GM11168 (cell line): ENCODE measurements around the gene CCM2.
"Not testable (repeated sequence)": the region's sequence is repeated elsewhere in the genome, so short reads cannot be mapped to it uniquely, and the experiment has no call there.

Experiments used
- in situ Hi-C: fragments of 300-500 bp; cut with MboI; formaldehyde crosslinking; loops from one replicate; pipeline ENCODE4 v1.12.0; 2022; ENCODE audit warnings: low sequenced_read_pairs; ENCODE audit not compliant: unreplicated experiment

Gene CCM2

GRCh38 chr7:45114257-45114656 lies 114.3 kb downstream of the CCM2 start:
- in situ Hi-C loops: not testable (repeated sequence)

GRCh38 chr7:45114926-45115325 lies 114.9 kb downstream of the CCM2 start:
- in situ Hi-C loops: no loop called here

- in situ Hi-C loops: no loop called here
These were observed 116.0 kb downstream of the CCM2 start for GRCh38 chr7:45116048-45116447.

GRCh38 chr7:45117582-45117981 lies 117.6 kb downstream of the CCM2 start:
- in situ Hi-C loops: no loop called here

- in situ Hi-C loops: no loop called here
These were observed 118.3 kb downstream of the CCM2 start for GRCh38 chr7:45118292-45118691.

GRCh38 chr7:45118889-45119331 lies 118.9 kb downstream of the CCM2 start:
- in situ Hi-C loops: no loop called here

- in situ Hi-C loops: no loop called here
These were observed 119.5 kb downstream of the CCM2 start for GRCh38 chr7:45119550-45119949.

GRCh38 chr7:45122975-45123860 lies 123.2 kb downstream of the CCM2 start:
- in situ Hi-C loops: no loop called here

GRCh38 chr7:45123913-45124710 lies 124.1 kb downstream of the CCM2 start:
- in situ Hi-C loops: no loop called here

- in situ Hi-C loops: loop anchor here (25.0 kb wide), 2 partner anchors 163 to 538 kb away; partner anchors contain the start of gene TMED4
These were observed 125.3 kb downstream of the CCM2 start for GRCh38 chr7:45125193-45125904.
